RWPE1 (cell line): Measurements from ENCODE around the gene NOP16.
A peak's percentile ranks its signal among the peaks of the same experiment; 100 is the strongest.

ENCODE experiments used
- CTCF ChIA-PET: fragments of 350-600 bp; sonication (Branson Sonifier 250); formaldehyde crosslinking; extraction: SDS; loops from one replicate; lab custom pipeline; 2021; lab: Yijun Ruan, JAX
- POLR2A ChIA-PET: fragments of 400-600 bp; formaldehyde crosslinking; extraction: SDS; loops from one replicate; lab custom pipeline; 2020; ENCODE audit warnings: antibody characterized with exemption; ENCODE audit not compliant: low non-redundant PET; lab: Yijun Ruan, JAX
- DNase-seq: peaks from one replicate; pipeline ENCODE4 v3.0.0; 2012; ENCODE audit warnings: low spot score
- H3K27ac ChIP-seq: fragments of 450-650 bp; 2 replicates; pipeline ENCODE4 v1.5.1; 2017
- CTCF ChIP-seq: fragments of 450-650 bp; conservative IDR thresholded peaks from 2 replicates; pipeline ENCODE4 v1.5.1; 2017; ENCODE audit warnings: low read depth, mild to moderate bottlenecking

NOP16 gene

GRCh38 chr5:176366232-176366894 is 22.0 kb downstream of the NOP16 start:
- ChIA-PET CTCF (no interaction called here), POLR2A (no interaction called here)
- TF ChIP-seq CTCF = no peak
- DNase-seq = no peak
- peak overlapping the region; percentile 79 for H3K27ac ChIP-seq

GRCh38 chr5:176365351-176366231 is 22.8 kb downstream of the NOP16 start, which contains the start of gene ARL10:
Gene ARL10, plus strand, starts transcription at chr5:176365487. Its CDS starts 77 bp downstream, at chr5:176365564.
- TF ChIP-seq CTCF = no peak
- ChIA-PET CTCF (no interaction called here), POLR2A (no interaction called here)
- DNase-seq = peak; percentile 41
- peak within 1 kb of the TSS; percentile 79 for H3K27ac ChIP-seq

GRCh38 chr5:176364765-176365350 is 23.5 kb downstream of the NOP16 start:
- ChIA-PET CTCF (no interaction called here), POLR2A (no interaction called here)
- H3K27ac ChIP-seq = peak overlapping the region; percentile 79
- no peak for DNase-seq
- no peak for TF ChIP-seq CTCF

GRCh38 chr5:176362233-176362490 is 26.2 kb downstream of the NOP16 start:
- no peak for DNase-seq
- CTCF ChIA-PET = interaction anchor here (0.5 to 2.0 kb wide), 5 partner anchors 10 to 751 kb away, joined by 3 to 8 read pairs (median 3); no protein-coding TSS in a partner anchor

GRCh38 chr5:176361437-176362232 is 26.8 kb downstream of the NOP16 start, which contains the start of gene KIAA1191:
Gene KIAA1191, minus strand, starts transcription at chr5:176361764. Its CDS starts 2,256 bp downstream, at chr5:176359508.
- H3K27ac ChIP-seq = peak within 1 kb of the TSS; percentile 76
- no peak for TF ChIP-seq CTCF
- ChIA-PET POLR2A (interaction anchor here (0.5 to 1.3 kb wide), 6 partner anchors 10 to 557 kb away, joined by 3 to 6 read pairs (median 3); no protein-coding TSS in a partner anchor), CTCF (interaction anchor here (0.5 to 2.0 kb wide), 7 partner anchors 10 to 750 kb away, joined by 3 to 8 read pairs (median 3); no protein-coding TSS in a partner anchor)
- peak; percentile 92 for DNase-seq

More at GRCh38 chr5:176362233-176362490, 26.2 kb downstream of the NOP16 start:
- peak overlapping the region; percentile 76 for H3K27ac ChIP-seq
- TF ChIP-seq CTCF = no peak
- POLR2A ChIA-PET = interaction anchor here (0.5 to 1.3 kb wide), 4 partner anchors 9 to 31 kb away, joined by 3 to 6 read pairs (median 4); no protein-coding TSS in a partner anchor
